ENCODE data around the gene APOBEC3A. TPM values are rescaled to one million over a fixed set of nuclear protein-coding genes. Genes with fewer than 3 reads are reported as not detected.

Gene APOBEC3A
- total and polyA plus RNA-seq, 7 experiments from 2014 or later: 0.13 to 79.1 (median 15.7) TPM; not detected in 4

GRCh38 chr22:38923463-38924346, 33.7 kb upstream of the APOBEC3A start:
- Histone ChIP-seq H3K4me3 (ENCODE audit: low read length) (no peak overlapping the region), H3K9me3 (ENCODE audit: control insufficient read depth in 2 of 3, low read length in 3 of 3) (no peaks in the 10 kb centered on the region), H3K27ac (ENCODE audit: low read depth, low read length) (no peak overlapping the region), H3K4me1 (ENCODE audit: control insufficient read depth in 2 of 2, insufficient read depth in 2 of 2, low read length in 2 of 2) (no peaks in the 10 kb centered on the region), H3K27me3 (ENCODE audit: control insufficient read depth in 2 of 2, insufficient read depth in 2 of 2, low read length in 2 of 2) (no peaks in the 10 kb centered on the region), H3K36me3 (ENCODE audit: control insufficient read depth in 2 of 3, insufficient read depth in 3 of 3, low read length in 3 of 3) (no peaks in the 10 kb centered on the region)
- Mint-ChIP-seq H3K27ac (no peak overlapping the region), H3K4me1 (peaks cover 3 to 13% (median 5%) of the 10 kb centered on the region in 7 donors), H3K36me3 (no peaks in the 10 kb centered on the region), H3K27me3 (peaks cover 23 to 63% (median 27%) of the 10 kb centered on the region in 5 donors), H3K4me3 (peak overlapping the region in 2 of 10 donors; percentile 11 to 28), H3K9me3 (peaks cover 0 to 1% (median 0%) of the 10 kb centered on the region in 11 donors)
- POLR2A ChIA-PET: no interaction called here
- intact Hi-C loops (cut with micrococcal nuclease): no loop called here
- DNase-seq: no peak
- CTCF ChIA-PET: interaction anchor here (0.6 kb wide), 1 partner anchor 171 kb away, joined by 3 read pairs; no protein-coding TSS in a partner anchor
- no peak for ATAC-seq

- intact Hi-C loops (cut with micrococcal nuclease): no loop called here
- Mint-ChIP-seq H3K27ac (no peak overlapping the region), H3K4me3 (no peak overlapping the region), H3K9me3 (peaks cover 0 to 1% (median 0%) of the 10 kb centered on the region in 11 donors), H3K36me3 (no peaks in the 10 kb centered on the region), H3K27me3 (peaks cover 27 to 63% (median 27%) of the 10 kb centered on the region in 5 donors), H3K4me1 (peaks cover 3 to 13% (median 5%) of the 10 kb centered on the region in 7 donors)
- CTCF ChIA-PET: interaction anchor here (0.6 kb wide), 1 partner anchor 170 kb away, joined by 3 read pairs; no protein-coding TSS in a partner anchor
- Histone ChIP-seq H3K9me3 (ENCODE audit: control insufficient read depth in 2 of 3, low read length in 3 of 3) (no peaks in the 10 kb centered on the region), H3K27ac (ENCODE audit: low read depth, low read length) (no peak overlapping the region), H3K27me3 (ENCODE audit: control insufficient read depth in 2 of 2, insufficient read depth in 2 of 2, low read length in 2 of 2) (no peaks in the 10 kb centered on the region), H3K36me3 (ENCODE audit: control insufficient read depth in 2 of 3, insufficient read depth in 3 of 3, low read length in 3 of 3) (no peaks in the 10 kb centered on the region), H3K4me3 (ENCODE audit: low read length) (no peak overlapping the region), H3K4me1 (ENCODE audit: control insufficient read depth in 2 of 2, insufficient read depth in 2 of 2, low read length in 2 of 2) (no peaks in the 10 kb centered on the region)
- POLR2A ChIA-PET: no interaction called here
- no peak for ATAC-seq
- no peak for DNase-seq
Observed at GRCh38 chr22:38924347-38924952, 33.0 kb upstream of the APOBEC3A start.

DNA sequence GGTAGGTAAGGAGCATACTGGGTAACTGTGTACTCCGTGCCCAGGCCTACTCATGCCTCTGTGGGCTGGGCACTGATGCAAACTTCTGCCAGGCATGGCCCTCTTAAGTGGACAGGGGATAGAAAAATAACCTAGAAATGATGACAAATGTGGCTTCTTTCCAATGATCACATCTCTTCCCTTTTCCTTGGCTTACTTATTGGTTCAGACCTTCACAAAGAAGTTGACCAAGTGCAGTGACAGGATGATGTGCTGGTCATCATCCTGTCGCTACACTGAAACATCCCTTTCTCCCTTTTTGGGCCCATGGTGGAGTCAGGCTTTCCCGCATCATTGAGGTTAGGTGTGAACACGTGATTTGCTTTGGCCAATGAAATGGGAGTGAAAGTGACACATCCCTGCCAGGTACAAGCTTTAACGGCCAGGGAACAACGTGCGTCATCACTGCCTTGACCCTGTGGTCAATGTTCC, 31.8 kb upstream of the APOBEC3A start:
- ATAC-seq (no peak), DNase-seq (no peak)
- Histone ChIP-seq H3K27me3 (ENCODE audit: control insufficient read depth in 2 of 2, insufficient read depth in 2 of 2, low read length in 2 of 2) (no peaks in the 10 kb centered on the region), H3K36me3 (ENCODE audit: control insufficient read depth in 2 of 3, insufficient read depth in 3 of 3, low read length in 3 of 3) (no peaks in the 10 kb centered on the region), H3K4me1 (ENCODE audit: control insufficient read depth in 2 of 2, insufficient read depth in 2 of 2, low read length in 2 of 2) (no peaks in the 10 kb centered on the region), H3K4me3 (ENCODE audit: low read length) (no peak overlapping the region), H3K9me3 (ENCODE audit: control insufficient read depth in 2 of 3, low read length in 3 of 3) (no peaks in the 10 kb centered on the region), H3K27ac (ENCODE audit: low read depth, low read length) (no peak overlapping the region)
- Mint-ChIP-seq H3K27ac (no peak overlapping the region), H3K36me3 (no peaks in the 10 kb centered on the region), H3K4me3 (no peak overlapping the region), H3K9me3 (peaks cover 0 to 2% (median 0%) of the 10 kb centered on the region in 11 donors), H3K4me1 (peaks cover 3 to 13% (median 5%) of the 10 kb centered on the region in 7 donors), H3K27me3 (peaks cover 27 to 61% (median 34%) of the 10 kb centered on the region in 5 donors)
- POLR2A ChIA-PET: no interaction called here
- CTCF ChIA-PET: interaction anchor here (0.6 to 0.8 kb wide), 2 partner anchors 11 to 76 kb away, joined by 3 read pairs; no protein-coding TSS in a partner anchor
- intact Hi-C loops (cut with micrococcal nuclease): loop anchor here in 1 of 2 donors (2.0 to 5.0 kb wide), 2 partner anchors 55 to 77 kb away; no protein-coding TSS in a partner anchor

DNA sequence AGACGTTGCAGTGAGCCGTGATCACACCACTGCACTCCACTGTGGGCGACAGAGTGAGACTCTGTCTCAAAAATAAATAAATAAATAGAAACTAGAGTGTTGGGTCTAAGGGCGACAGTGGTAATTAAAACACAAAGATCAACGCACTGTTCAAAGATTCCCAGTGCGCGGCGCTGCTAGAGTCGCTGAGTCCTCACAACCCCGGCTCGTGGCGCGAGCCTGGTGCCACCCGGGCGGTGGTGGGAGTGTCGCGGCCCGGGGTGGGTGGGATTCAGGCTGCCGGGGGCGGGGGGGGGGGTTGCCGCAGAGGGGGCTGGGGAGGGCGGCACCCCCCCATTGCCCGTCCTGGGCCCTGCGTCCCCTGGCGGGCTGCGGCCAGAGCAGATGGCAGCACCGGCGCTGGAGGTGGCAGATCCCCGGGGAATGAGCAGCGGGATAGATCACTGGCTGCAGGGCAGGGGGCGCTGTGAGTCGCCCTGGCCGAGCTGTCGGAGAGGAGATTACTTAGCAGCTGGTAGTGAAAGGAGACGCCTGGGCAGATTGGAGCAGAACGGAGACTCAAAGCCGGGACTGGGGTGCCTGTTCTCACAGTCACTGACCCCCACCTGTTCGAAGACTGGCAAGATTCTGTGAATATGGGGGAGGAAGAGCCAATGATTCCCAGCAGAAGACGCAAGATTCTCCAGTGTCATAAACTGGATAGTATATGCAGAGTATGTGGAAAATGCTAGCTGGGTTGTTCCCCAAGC, 30.2 kb upstream of the APOBEC3A start:
- no peak overlapping the region for H3K27ac Mint-ChIP-seq
- peaks cover 0 to 2% (median 0%) of the 10 kb centered on the region in 11 donors for H3K9me3 Mint-ChIP-seq
- DNase-seq (peak in 7 of 9 donors; percentile 4 to 61 (median 12)), ATAC-seq (peak; percentile 80)
- H3K27me3 Mint-ChIP-seq: peaks cover 27 to 59% (median 34%) of the 10 kb centered on the region in 5 donors
- Histone ChIP-seq H3K36me3 (ENCODE audit: control insufficient read depth in 2 of 3, insufficient read depth in 3 of 3, low read length in 3 of 3) (no peaks in the 10 kb centered on the region), H3K4me1 (ENCODE audit: control insufficient read depth in 2 of 2, insufficient read depth in 2 of 2, low read length in 2 of 2) (no peaks in the 10 kb centered on the region), H3K27me3 (ENCODE audit: control insufficient read depth in 2 of 2, insufficient read depth in 2 of 2, low read length in 2 of 2) (no peaks in the 10 kb centered on the region), H3K27ac (ENCODE audit: low read depth, low read length) (no peak overlapping the region), H3K4me3 (ENCODE audit: low read length) (no peak overlapping the region), H3K9me3 (ENCODE audit: control insufficient read depth in 2 of 3, low read length in 3 of 3) (no peaks in the 10 kb centered on the region)
- ChIA-PET CTCF (no interaction called here), POLR2A (no interaction called here)
- H3K36me3 Mint-ChIP-seq: peaks cover 0 to under 1% (median 0%) of the 10 kb centered on the region in 5 donors
- intact Hi-C loops (cut with micrococcal nuclease): loop anchor here (1.0 to 5.0 kb wide), 4 partner anchors 56 to 76 kb away; no protein-coding TSS in a partner anchor
- H3K4me3 Mint-ChIP-seq: peak overlapping the region; percentile 18 to 79 (median 66)
- peaks cover 3 to 13% (median 5%) of the 10 kb centered on the region in 7 donors for H3K4me1 Mint-ChIP-seq

GRCh38 chr22:38930512-38930911, 26.9 kb upstream of the APOBEC3A start:
- peaks cover 17 to 48% (median 29%) of the 10 kb centered on the region in 5 donors for H3K27me3 Mint-ChIP-seq
- Histone ChIP-seq H3K4me3 (ENCODE audit: low read length) (no peak overlapping the region), H3K4me1 (ENCODE audit: control insufficient read depth in 2 of 2, insufficient read depth in 2 of 2, low read length in 2 of 2) (no peaks in the 10 kb centered on the region), H3K36me3 (ENCODE audit: control insufficient read depth in 2 of 3, insufficient read depth in 3 of 3, low read length in 3 of 3) (no peaks in the 10 kb centered on the region), H3K27ac (ENCODE audit: low read depth, low read length) (no peak overlapping the region), H3K9me3 (ENCODE audit: control insufficient read depth in 2 of 3, low read length in 3 of 3) (no peaks in the 10 kb centered on the region), H3K27me3 (ENCODE audit: control insufficient read depth in 2 of 2, insufficient read depth in 2 of 2, low read length in 2 of 2) (no peaks in the 10 kb centered on the region)
- POLR2A ChIA-PET: no interaction called here
- no peak overlapping the region for H3K27ac Mint-ChIP-seq
- intact Hi-C loops (cut with micrococcal nuclease): no loop called here
- no peak overlapping the region for H3K4me3 Mint-ChIP-seq
- CTCF ChIA-PET: no interaction called here
- H3K4me1 Mint-ChIP-seq: peaks cover 3 to 5% (median 5%) of the 10 kb centered on the region in 7 donors
- peaks cover 0 to 2% (median 0%) of the 10 kb centered on the region in 11 donors for H3K9me3 Mint-ChIP-seq
- no peak for DNase-seq
- H3K36me3 Mint-ChIP-seq: peaks cover 0 to 8% (median 0%) of the 10 kb centered on the region in 5 donors
- no peak for ATAC-seq

DNA sequence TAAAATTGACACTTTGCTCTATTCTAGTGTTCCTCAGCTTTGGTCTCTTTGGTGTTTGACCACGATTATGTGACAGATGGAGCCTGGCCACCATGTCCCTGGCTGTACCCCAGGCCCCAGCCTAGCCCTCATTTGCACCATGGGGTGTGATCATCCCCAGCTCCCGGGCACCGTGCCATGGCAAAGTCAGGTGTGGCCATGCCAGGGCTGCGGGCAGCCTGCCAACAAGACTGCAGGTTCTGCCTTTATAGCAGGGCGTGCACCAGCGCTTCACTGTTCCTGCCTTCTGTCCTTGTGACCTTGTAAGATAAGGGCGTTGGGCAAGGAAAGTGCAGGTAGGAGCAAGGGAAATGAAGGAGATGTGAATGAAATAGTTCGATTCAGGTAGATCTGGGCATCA, 22.4 kb upstream of the APOBEC3A start:
- H3K36me3 Mint-ChIP-seq: peaks cover 0 to 8% (median 0%) of the 10 kb centered on the region in 5 donors
- peaks cover 8 to 38% (median 12%) of the 10 kb centered on the region in 5 donors for H3K27me3 Mint-ChIP-seq
- H3K9me3 ChIP-seq (ENCODE audit: control insufficient read depth in 2 of 3, low read length in 3 of 3): no peaks in the 10 kb centered on the region
- DNase-seq (no peak), ATAC-seq (no peak)
- intact Hi-C loops (cut with micrococcal nuclease): no loop called here
- no peaks in the 10 kb centered on the region for H3K4me1 ChIP-seq (ENCODE audit: control insufficient read depth in 2 of 2, insufficient read depth in 2 of 2, low read length in 2 of 2)
- no peaks in the 10 kb centered on the region for H3K36me3 ChIP-seq (ENCODE audit: control insufficient read depth in 2 of 3, insufficient read depth in 3 of 3, low read length in 3 of 3)
- no peak overlapping the region for H3K27ac ChIP-seq (ENCODE audit: low read depth, low read length)
- no peaks in the 10 kb centered on the region for H3K27me3 ChIP-seq (ENCODE audit: control insufficient read depth in 2 of 2, insufficient read depth in 2 of 2, low read length in 2 of 2)
- H3K4me1 Mint-ChIP-seq: peaks cover 0 to 4% (median 0%) of the 10 kb centered on the region in 7 donors
- no peak overlapping the region for H3K27ac Mint-ChIP-seq
- ChIA-PET CTCF (no interaction called here), POLR2A (no interaction called here)
- peaks cover 0 to 1% (median 0%) of the 10 kb centered on the region in 11 donors for H3K9me3 Mint-ChIP-seq
- H3K4me3 Mint-ChIP-seq: no peak overlapping the region
- H3K4me3 ChIP-seq (ENCODE audit: low read length): no peak overlapping the region
